IMR-90 (cell line): ENCODE data around the gene EBF4.

ENCODE experiments used
- BHLHE40 ChIP-seq: fragments of 150-350 bp; IDR thresholded peaks from 2 replicates; pipeline ENCODE4 v1.6.1; 2016; ENCODE audit warnings: mild to moderate bottlenecking, low read depth, low read length
- CEBPB ChIP-seq: IDR thresholded peaks from 2 replicates; pipeline ENCODE4 v1.6.1; 2012; ENCODE audit warnings: low read depth, low read length, improper control_type of control experiment
- CHD1 ChIP-seq: IDR thresholded peaks from 2 replicates; pipeline ENCODE4 v1.6.1; 2012; ENCODE audit warnings: low read depth, low read length, improper control_type of control experiment
- CTCF ChIP-seq: conservative IDR thresholded peaks from 2 replicates; pipeline ENCODE4 v1.5.1; 2012; ENCODE audit warnings: mild to moderate bottlenecking, low read depth, low read length, improper control_type of control experiment
- FOS ChIP-seq: fragments of 150-350 bp; IDR thresholded peaks from 2 replicates; pipeline ENCODE4 v1.6.1; 2016; ENCODE audit warnings: low read depth, low read length
- MXI1 ChIP-seq: IDR thresholded peaks from 2 replicates; pipeline ENCODE4 v1.6.1; 2012; ENCODE audit warnings: low read depth, mild to moderate bottlenecking, low read length, moderate library complexity, borderline replicate concordance
- POLR2A ChIP-seq: IDR thresholded peaks from 2 replicates; pipeline ENCODE4 v1.6.1; 2012; ENCODE audit warnings: mild to moderate bottlenecking, low read depth, low read length
- RAD21 ChIP-seq: IDR thresholded peaks from 2 replicates; pipeline ENCODE4 v1.6.1; 2012; ENCODE audit warnings: low read length, improper control_type of control experiment
- RFX5 ChIP-seq: IDR thresholded peaks from 2 replicates; pipeline ENCODE4 v1.8.0; 2012; ENCODE audit warnings: low read depth, mild to moderate bottlenecking, low read length, moderate library complexity
- USF2 ChIP-seq: fragments of 150-350 bp; IDR thresholded peaks from 2 replicates; pipeline ENCODE4 v1.6.1; 2017; ENCODE audit warnings: mild to moderate bottlenecking, antibody characterized with exemption, low read length, low read depth
- TF ChIP-seq, protein P1 (sequence below): fragments of 150-350 bp; IDR thresholded peaks from 2 replicates; pipeline ENCODE4 v1.6.1; 2016; ENCODE audit warnings: low read depth, mild to moderate bottlenecking, low read length, moderate library complexity, borderline replicate concordance

GRCh38 chr20:2697768-2698167 is 5.2 kb downstream of the EBF4 start:
- TF ChIP-seq POLR2A (no peak), CTCF (no peak), CEBPB (no peak), USF2 (no peak), RFX5 (no peak), MXI1 (no peak), CHD1 (no peak), FOS (no peak), RAD21 (no peak), BHLHE40 (no peak)
- TF ChIP-seq, protein P1, sequence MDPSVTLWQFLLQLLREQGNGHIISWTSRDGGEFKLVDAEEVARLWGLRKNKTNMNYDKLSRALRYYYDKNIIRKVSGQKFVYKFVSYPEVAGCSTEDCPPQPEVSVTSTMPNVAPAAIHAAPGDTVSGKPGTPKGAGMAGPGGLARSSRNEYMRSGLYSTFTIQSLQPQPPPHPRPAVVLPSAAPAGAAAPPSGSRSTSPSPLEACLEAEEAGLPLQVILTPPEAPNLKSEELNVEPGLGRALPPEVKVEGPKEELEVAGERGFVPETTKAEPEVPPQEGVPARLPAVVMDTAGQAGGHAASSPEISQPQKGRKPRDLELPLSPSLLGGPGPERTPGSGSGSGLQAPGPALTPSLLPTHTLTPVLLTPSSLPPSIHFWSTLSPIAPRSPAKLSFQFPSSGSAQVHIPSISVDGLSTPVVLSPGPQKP = no peak
